ENCODE data around the gene KCNG4. TPM values are rescaled to one million over a fixed set of nuclear protein-coding genes. Genes with fewer than 3 reads are reported as not detected.

The KCNG4 gene
- total and polyA plus RNA-seq, 10 of the 15 experiments (the other 5 are each of a cell fraction or from before 2014, with no cell fraction given): not detected

- no peak overlapping the region for H3K9ac ChIP-seq (ENCODE audit: control insufficient read depth, insufficient read depth, low read length)
- ChIA-PET POLR2A (no interaction called here), RAD21 (ENCODE audit: unreplicated experiment) (no interaction called here), CTCF (interaction anchor here (0.9 kb wide), 1 partner anchor 11 kb away, joined by 3 read pairs; no protein-coding TSS in a partner anchor), SMC1A (ENCODE audit: uncharacterized antibody, unreplicated experiment) (no interaction called here)
- no peaks in the 10 kb centered on the region for H3K4me1 ChIP-seq (ENCODE audit: control insufficient read depth, insufficient read depth, low read length)
- TF ChIP-seq POLR2AphosphoS2 (IDR thresholded peaks at IDR 0.05; ENCODE audit: low read depth, low read length): no peak
- TF ChIP-seq ATF3 (IDR thresholded peaks at IDR 0.05; ENCODE audit: borderline replicate concordance, extremely low read depth, low read depth, low read length): no peak
- no peak for TF ChIP-seq MXI1 (IDR thresholded peaks at IDR 0.05; ENCODE audit: low read depth, low read length)
- no peak for TF ChIP-seq TCF12 (IDR thresholded peaks at IDR 0.05; ENCODE audit: low read depth, low read length)
- no peak for TF ChIP-seq NBN (IDR thresholded peaks at IDR 0.05)
- no peak for TF ChIP-seq MEF2A (IDR thresholded peaks at IDR 0.05; ENCODE audit: insufficient read depth, low read depth, low read length)
- TF ChIP-seq BCLAF1 (IDR thresholded peaks at IDR 0.05): no peak
- no peak for TF ChIP-seq HCFC1 (IDR thresholded peaks at IDR 0.05; ENCODE audit: low read length)
- no peak overlapping the region for H3K4me2 ChIP-seq (ENCODE audit: control insufficient read depth, insufficient read depth)
- H3K27me3 ChIP-seq (replicated peaks in 1 of 2; ENCODE audit: control insufficient read depth in 2 of 2, insufficient read depth in 2 of 2, low read length in 1 of 2): no peaks in the 10 kb centered on the region
- H3K79me2 ChIP-seq (ENCODE audit: control insufficient read depth, insufficient read depth, low read length): no peaks in the 10 kb centered on the region
- no peak overlapping the region for H2AFZ ChIP-seq (ENCODE audit: control insufficient read depth, low read depth, low read length)
- no peaks in the 10 kb centered on the region for H3K9me3 ChIP-seq (replicated peaks; ENCODE audit: control insufficient read depth, insufficient read depth, low read length)
- 19% methylated on average over 4 of the region's 4 CpGs for WGBS (ENCODE audit: insufficient coverage, insufficient replicate concordance, low lambda C conversion rate, missing lambda C conversion rate)
- intact Hi-C loops (cut with micrococcal nuclease; ENCODE audit: unreplicated experiment): no loop called here
- in situ Hi-C loops (cut with MboI): loop anchor here (10.0 kb wide), 1 partner anchor 353 kb away; no protein-coding TSS in a partner anchor
- no peak overlapping the region for H3K27ac ChIP-seq (ENCODE audit: control insufficient read depth, insufficient read depth)
- H3K4me3 ChIP-seq: no peak overlapping the region
- H4K20me1 ChIP-seq (ENCODE audit: control insufficient read depth, insufficient read depth): no peaks in the 10 kb centered on the region
- no peak for FAIRE-seq
- DNase-seq (ENCODE audit: low read depth, low spot score): no peak
- no peak for ATAC-seq
- H3K36me3 ChIP-seq (ENCODE audit: control insufficient read depth in 2 of 2, insufficient read depth in 2 of 2, low read length in 1 of 2): no peaks in the 10 kb centered on the region
- no TSS peak for BruUV-seq (replicated peaks)
Observed at GRCh38 chr16:84271866-84272265, 32.1 kb upstream of the KCNG4 start.

All from GM12878 (cell line).